Measurements from ENCODE around the gene CTU1.

DNA sequence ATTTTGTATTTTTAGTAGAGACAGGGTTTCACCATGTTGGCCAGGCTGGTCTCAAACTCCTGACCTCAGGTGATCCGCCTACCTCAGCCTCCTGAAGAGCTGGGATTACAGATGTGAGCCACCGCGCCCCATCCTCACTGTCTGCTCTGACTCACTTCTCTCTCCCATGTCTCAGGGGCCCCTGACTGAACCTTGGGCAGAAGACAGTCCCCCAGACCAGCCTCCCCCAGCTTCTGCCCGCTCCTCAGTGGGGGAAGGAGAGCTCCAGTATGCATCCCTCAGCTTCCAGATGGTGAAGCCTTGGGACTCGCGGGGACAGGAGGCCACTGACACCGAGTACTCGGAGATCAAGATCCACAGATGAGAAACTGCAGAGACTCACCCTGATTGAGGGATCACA, 21.5 kb upstream of the CTU1 start:
- TF ChIP-seq CTCF (IDR thresholded peaks at IDR 0.05) (no peak), POLR2A (IDR thresholded peaks at IDR 0.05) (no peak)

All from body of pancreas (tissue), 4 donors.